ENCODE results near the gene CALN1.

CALN1 gene

GRCh38 chr7:72438491-72438890 lies 26.4 kb upstream of the CALN1 start:
- TF ChIP-seq EZH2 (optimal IDR thresholded peaks at IDR 0.05; ENCODE audit: low read depth, low read length), result no peak
- TF ChIP-seq EZH2phosphoT487 (IDR thresholded peaks at IDR 0.05; ENCODE audit: low read length), result no peak
- TF ChIP-seq CTCF (IDR thresholded peaks at IDR 0.05; ENCODE audit: low read length), result no peak
- no peaks in the 10 kb centered on the region for H3K4me1 ChIP-seq (ENCODE audit: low read length)

GRCh38 chr7:72437610-72438009 lies 25.5 kb upstream of the CALN1 start:
- TF ChIP-seq CTCF (IDR thresholded peaks at IDR 0.05; ENCODE audit: low read length) (no peak), EZH2 (optimal IDR thresholded peaks at IDR 0.05; ENCODE audit: low read depth, low read length) (no peak), EZH2phosphoT487 (IDR thresholded peaks at IDR 0.05; ENCODE audit: low read length) (no peak)
- H3F3A ChIP-seq (ENCODE audit: insufficient read depth, low read length), result no peaks in the 10 kb centered on the region
- H3K27ac ChIP-seq (ENCODE audit: low read length), result no peak overlapping the region
- no peak overlapping the region for H2AFZ ChIP-seq (ENCODE audit: low read length)
- no peaks in the 10 kb centered on the region for H3K9me3 ChIP-seq (replicated peaks; ENCODE audit: insufficient read depth, low read length)
- no peaks in the 10 kb centered on the region for H4K20me1 ChIP-seq (ENCODE audit: insufficient read depth, low read length)
- H3K9me2 ChIP-seq (replicated peaks; ENCODE audit: insufficient read depth, low read length), result no peaks in the 10 kb centered on the region
- DNase-seq, result no peak
- H3K9ac ChIP-seq (ENCODE audit: low read length), result no peak overlapping the region
- no peaks in the 10 kb centered on the region for H3K4me1 ChIP-seq (ENCODE audit: low read length)
- no peak overlapping the region for H3K4me2 ChIP-seq (ENCODE audit: low read depth, low read length)
- no peaks in the 10 kb centered on the region for H3K36me3 ChIP-seq (replicated peaks; ENCODE audit: insufficient read depth, low read length)
- H3K27me3 ChIP-seq (replicated peaks; ENCODE audit: insufficient read depth, low read length), result no peaks in the 10 kb centered on the region
- no peak overlapping the region for H3K4me3 ChIP-seq (ENCODE audit: low read length)
- no peaks in the 10 kb centered on the region for H3K79me2 ChIP-seq (ENCODE audit: low read length)

More at GRCh38 chr7:72438491-72438890, 26.4 kb upstream of the CALN1 start:
- Histone ChIP-seq H3K27ac (ENCODE audit: low read length) (no peak overlapping the region), H3K9me3 (replicated peaks; ENCODE audit: insufficient read depth, low read length) (no peaks in the 10 kb centered on the region), H2AFZ (ENCODE audit: low read length) (no peak overlapping the region), H3F3A (ENCODE audit: insufficient read depth, low read length) (no peaks in the 10 kb centered on the region), H3K79me2 (ENCODE audit: low read length) (no peaks in the 10 kb centered on the region), H3K27me3 (replicated peaks; ENCODE audit: insufficient read depth, low read length) (no peaks in the 10 kb centered on the region), H3K4me2 (ENCODE audit: low read depth, low read length) (no peak overlapping the region), H3K9me2 (replicated peaks; ENCODE audit: insufficient read depth, low read length) (no peaks in the 10 kb centered on the region), H3K9ac (ENCODE audit: low read length) (no peak overlapping the region), H3K36me3 (replicated peaks; ENCODE audit: insufficient read depth, low read length) (no peaks in the 10 kb centered on the region), H4K20me1 (ENCODE audit: insufficient read depth, low read length) (no peaks in the 10 kb centered on the region), H3K4me3 (ENCODE audit: low read length) (no peak overlapping the region)
- no peak for DNase-seq

- no peaks in the 10 kb centered on the region for H3K9me2 ChIP-seq (replicated peaks; ENCODE audit: insufficient read depth, low read length)
- no peak overlapping the region for H2AFZ ChIP-seq (ENCODE audit: low read length)
- no peaks in the 10 kb centered on the region for H3K27me3 ChIP-seq (replicated peaks; ENCODE audit: insufficient read depth, low read length)
- no peak overlapping the region for H3K4me2 ChIP-seq (ENCODE audit: low read depth, low read length)
- TF ChIP-seq EZH2phosphoT487 (IDR thresholded peaks at IDR 0.05; ENCODE audit: low read length) (no peak), EZH2 (optimal IDR thresholded peaks at IDR 0.05; ENCODE audit: low read depth, low read length) (no peak), CTCF (IDR thresholded peaks at IDR 0.05; ENCODE audit: low read length) (no peak)
- no peaks in the 10 kb centered on the region for H4K20me1 ChIP-seq (ENCODE audit: insufficient read depth, low read length)
- no peak overlapping the region for H3K27ac ChIP-seq (ENCODE audit: low read length)
- H3F3A ChIP-seq (ENCODE audit: insufficient read depth, low read length), result no peaks in the 10 kb centered on the region
- H3K9ac ChIP-seq (ENCODE audit: low read length), result no peak overlapping the region
- H3K79me2 ChIP-seq (ENCODE audit: low read length), result no peaks in the 10 kb centered on the region
- no peaks in the 10 kb centered on the region for H3K36me3 ChIP-seq (replicated peaks; ENCODE audit: insufficient read depth, low read length)
- H3K9me3 ChIP-seq (replicated peaks; ENCODE audit: insufficient read depth, low read length), result no peaks in the 10 kb centered on the region
- no peaks in the 10 kb centered on the region for H3K4me1 ChIP-seq (ENCODE audit: low read length)
- no peak for DNase-seq
- no peak overlapping the region for H3K4me3 ChIP-seq (ENCODE audit: low read length)
These were observed 25.0 kb upstream of the CALN1 start for GRCh38 chr7:72437061-72437585.
